ENCODE data around the gene PTCD1. TPM values are rescaled to one million over a fixed set of nuclear protein-coding genes. Genes with fewer than 3 reads are reported as not detected.

The PTCD1 gene
- total RNA-seq, 6 donors from 2014 or later: 6.3 to 13.4 (median 7.6) TPM

- TF ChIP-seq EP300 (IDR thresholded peaks at IDR 0.05): no peak
- TF ChIP-seq POLR2AphosphoS5 (IDR thresholded peaks at IDR 0.05): no peak
- TF ChIP-seq POLR2A (IDR thresholded peaks at IDR 0.05): no peak
- TF ChIP-seq, protein P1, sequence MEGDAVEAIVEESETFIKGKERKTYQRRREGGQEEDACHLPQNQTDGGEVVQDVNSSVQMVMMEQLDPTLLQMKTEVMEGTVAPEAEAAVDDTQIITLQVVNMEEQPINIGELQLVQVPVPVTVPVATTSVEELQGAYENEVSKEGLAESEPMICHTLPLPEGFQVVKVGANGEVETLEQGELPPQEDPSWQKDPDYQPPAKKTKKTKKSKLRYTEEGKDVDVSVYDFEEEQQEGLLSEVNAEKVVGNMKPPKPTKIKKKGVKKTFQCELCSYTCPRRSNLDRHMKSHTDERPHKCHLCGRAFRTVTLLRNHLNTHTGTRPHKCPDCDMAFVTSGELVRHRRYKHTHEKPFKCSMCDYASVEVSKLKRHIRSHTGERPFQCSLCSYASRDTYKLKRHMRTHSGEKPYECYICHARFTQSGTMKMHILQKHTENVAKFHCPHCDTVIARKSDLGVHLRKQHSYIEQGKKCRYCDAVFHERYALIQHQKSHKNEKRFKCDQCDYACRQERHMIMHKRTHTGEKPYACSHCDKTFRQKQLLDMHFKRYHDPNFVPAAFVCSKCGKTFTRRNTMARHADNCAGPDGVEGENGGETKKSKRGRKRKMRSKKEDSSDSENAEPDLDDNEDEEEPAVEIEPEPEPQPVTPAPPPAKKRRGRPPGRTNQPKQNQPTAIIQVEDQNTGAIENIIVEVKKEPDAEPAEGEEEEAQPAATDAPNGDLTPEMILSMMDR (IDR thresholded peaks at IDR 0.05): no peak
- H3K27me3 ChIP-seq: no peaks in the 10 kb centered on the region
- H3K4me1 ChIP-seq: peaks cover 19 to 38% (median 32%) of the 10 kb centered on the region in 4 donors
- WGBS, 2 donors: 80 to 87% methylated on average over 12 to 18 of the region's 18 CpGs
- peaks cover 7 to 57% (median 50%) of the 10 kb centered on the region in 4 donors for H3K36me3 ChIP-seq
- DNase-seq (no peak), ATAC-seq (ENCODE audit: low FRiP score in 2 of 2) (no peak)
- H3K9me3 ChIP-seq: no peaks in the 10 kb centered on the region
- H3K4me3 ChIP-seq: no peak overlapping the region
- no peak overlapping the region for H3K27ac ChIP-seq
These were observed 34.2 kb downstream of the PTCD1 start for GRCh38 chr7:99404235-99404976.

DNA sequence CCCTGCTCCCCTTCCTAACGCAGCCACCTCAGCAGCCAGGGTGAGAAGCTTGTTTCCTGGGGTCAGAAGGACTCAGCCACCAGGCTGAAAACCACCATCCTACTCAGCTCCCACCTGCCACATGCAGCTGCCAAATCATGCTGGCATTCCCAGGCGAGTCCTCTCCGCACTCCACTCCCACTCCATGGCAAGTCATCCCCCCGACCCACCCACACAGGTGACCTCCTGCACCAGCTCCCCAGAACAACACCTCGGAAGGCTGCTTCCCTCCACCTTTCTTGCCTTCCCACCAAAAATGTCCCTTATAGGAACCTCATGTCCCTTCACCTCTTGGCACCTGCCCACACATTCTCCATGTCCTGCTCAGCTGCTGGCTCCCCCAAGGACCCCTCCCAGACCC lies 34.8 kb downstream of the PTCD1 start:
- peaks cover 19 to 42% (median 37%) of the 10 kb centered on the region in 4 donors for H3K4me1 ChIP-seq
- WGBS, 2 donors: 93 to 97% methylated on average over 5 of the region's 5 CpGs
- DNase-seq: no peak
- no peak for ATAC-seq (ENCODE audit: low FRiP score in 2 of 2)
- H3K27ac ChIP-seq: no peak overlapping the region
- no peak for TF ChIP-seq POLR2A (IDR thresholded peaks at IDR 0.05)
- TF ChIP-seq POLR2AphosphoS5 (IDR thresholded peaks at IDR 0.05): no peak
- no peak for TF ChIP-seq EP300 (IDR thresholded peaks at IDR 0.05)
- TF ChIP-seq, protein P1 (IDR thresholded peaks at IDR 0.05): no peak
- H3K27me3 ChIP-seq: no peaks in the 10 kb centered on the region
- no peaks in the 10 kb centered on the region for H3K9me3 ChIP-seq
- no peak overlapping the region for H3K4me3 ChIP-seq
- peaks cover 7 to 63% (median 57%) of the 10 kb centered on the region in 4 donors for H3K36me3 ChIP-seq

DNA sequence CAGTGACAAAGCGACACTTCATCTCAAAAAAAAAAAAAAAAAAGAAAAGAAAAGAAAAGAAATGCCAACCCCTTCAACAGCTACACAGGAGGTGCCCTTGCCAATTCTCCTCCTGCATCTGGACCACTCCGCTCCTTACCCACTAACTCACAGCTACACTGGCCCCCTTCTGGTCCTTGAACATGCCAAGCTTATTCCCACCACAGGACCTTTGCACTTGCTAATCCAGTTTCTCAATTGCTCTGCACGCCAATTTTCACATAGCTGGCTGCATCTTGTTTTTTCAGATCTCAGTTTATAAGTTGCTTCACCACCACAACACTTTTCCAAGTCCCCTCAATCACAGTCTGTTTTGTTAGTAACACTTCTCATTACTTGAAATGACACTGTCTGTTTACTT lies 35.7 kb downstream of the PTCD1 start:
- Histone ChIP-seq H3K36me3 (peaks cover 7 to 73% (median 65%) of the 10 kb centered on the region in 4 donors), H3K4me3 (no peak overlapping the region), H3K4me1 (peaks cover 19 to 45% (median 39%) of the 10 kb centered on the region in 4 donors), H3K9me3 (no peaks in the 10 kb centered on the region), H3K27ac (no peak overlapping the region), H3K27me3 (no peaks in the 10 kb centered on the region)
- no peak for TF ChIP-seq POLR2A (IDR thresholded peaks at IDR 0.05)
- TF ChIP-seq, protein P1 (IDR thresholded peaks at IDR 0.05): no peak
- TF ChIP-seq POLR2AphosphoS5 (IDR thresholded peaks at IDR 0.05): no peak
- TF ChIP-seq EP300 (IDR thresholded peaks at IDR 0.05): no peak
- no peak for DNase-seq
- no peak for ATAC-seq (ENCODE audit: low FRiP score in 2 of 2)
- 94 to 98% methylated on average over 3 of the region's 3 CpGs for WGBS, 2 donors

GRCh38 chr7:99399597-99399996 lies 39.0 kb downstream of the PTCD1 start:
- WGBS, 2 donors: 59 to 73% methylated on average over 6 of the region's 6 CpGs
- no peak overlapping the region for H3K4me3 ChIP-seq
- ATAC-seq (ENCODE audit: low FRiP score in 2 of 2): peak; percentile 17 to 73

More at GRCh38 chr7:99399597-99399996, 39.0 kb downstream of the PTCD1 start:
- peak overlapping the region in 2 of 4 donors; percentile 16 to 31 for H3K27ac ChIP-seq
- H3K4me1 ChIP-seq: peaks cover 0 to 20% (median 17%) of the 10 kb centered on the region in 4 donors
- TF ChIP-seq POLR2AphosphoS5 (IDR thresholded peaks at IDR 0.05) (peak in 1 of 2 donors; percentile 12), EP300 (IDR thresholded peaks at IDR 0.05) (peak in 1 of 4 donors; percentile 45)
- TF ChIP-seq, protein P1 (IDR thresholded peaks at IDR 0.05): no peak
- H3K36me3 ChIP-seq: peaks cover 18 to 100% (median 90%) of the 10 kb centered on the region in 4 donors
- DNase-seq: peak in 1 of 2 donors; percentile 85
- H3K9me3 ChIP-seq: no peaks in the 10 kb centered on the region
- no peaks in the 10 kb centered on the region for H3K27me3 ChIP-seq

All from upper lobe of left lung (tissue), 6 donors.